Activated CD4-positive, alpha-beta memory T cell treated with anti-CD3 and anti-CD28 coated beads for 36 hours (primary cell): ENCODE results near the gene DYNLT1. TPM values are rescaled to one million over a fixed set of nuclear protein-coding genes. Genes with fewer than 3 reads are reported as not detected.
"Not testable (repeated sequence)": the region's sequence is repeated elsewhere in the genome, so short reads cannot be mapped to it uniquely, and the experiment has no call there.

Source experiments
- CTCF ChIA-PET: fragments of 350-600 bp; sonication (Branson Sonifier 250); formaldehyde crosslinking; loops from one replicate; lab custom pipeline; 2021; ENCODE audit warnings: antibody characterized with exemption, inconsistent platforms; lab: Charles Lee
- POLR2A ChIA-PET: fragments of 350-600 bp; sonication (Branson Sonifier 250); formaldehyde crosslinking; loops from one replicate; lab custom pipeline; 2021; ENCODE audit warnings: antibody characterized with exemption; lab: Charles Lee
- DNase-seq: peaks from one replicate; pipeline ENCODE4 v3.0.0-alpha.2; 2020
- H3K27ac Mint-ChIP-seq: one replicate; pipeline ENCODE4 v1.8.0; 2021; ENCODE audit warnings: mixed read lengths
- H3K27me3 Mint-ChIP-seq: one replicate; pipeline ENCODE4 v1.8.0; 2021; ENCODE audit warnings: mixed read lengths
- H3K36me3 Mint-ChIP-seq: one replicate; pipeline ENCODE4 v1.8.0; 2021; ENCODE audit warnings: mixed read lengths
- H3K4me1 Mint-ChIP-seq: one replicate; pipeline ENCODE4 v1.8.0; 2021; ENCODE audit warnings: low read depth, mixed read lengths
- H3K4me3 Mint-ChIP-seq: one replicate; pipeline ENCODE4 v1.8.0; 2021; ENCODE audit warnings: mild to moderate bottlenecking, mixed read lengths
- H3K9me3 Mint-ChIP-seq: one replicate; pipeline ENCODE4 v1.8.0; 2021; ENCODE audit warnings: mixed read lengths
- intact Hi-C: fragments of 100-400 bp; cut with micrococcal nuclease; formaldehyde crosslinking; loops from one replicate; pipeline ENCODE4 v1.15.1; 2023
- total RNA-seq, 2 experiments: library from RNA; stranded (reverse); gene quantifications; one replicate each; pipeline ENCODE4 v1.2.3, GENCODE V29; 2021

The DYNLT1 gene
- total RNA-seq, 2 experiments from 2014 or later = 117 to 120 TPM

- Mint-ChIP-seq H3K27me3 (no peaks in the 10 kb centered on the region), H3K36me3 (peaks cover 52% of the 10 kb centered on the region), H3K9me3 (no peaks in the 10 kb centered on the region), H3K4me1 (peaks cover 12% of the 10 kb centered on the region), H3K4me3 (no peak overlapping the region), H3K27ac (no peak overlapping the region)
- CTCF ChIA-PET = no interaction called here
- POLR2A ChIA-PET = interaction anchor here (1.0 kb wide), 1 partner anchor 15 kb away, joined by 3 read pairs; no protein-coding TSS in a partner anchor
- intact Hi-C loops = no loop called here
- no peak for DNase-seq
These were observed 30.0 kb upstream of the DYNLT1 start for GRCh38 chr6:158674342-158675131.

DNA sequence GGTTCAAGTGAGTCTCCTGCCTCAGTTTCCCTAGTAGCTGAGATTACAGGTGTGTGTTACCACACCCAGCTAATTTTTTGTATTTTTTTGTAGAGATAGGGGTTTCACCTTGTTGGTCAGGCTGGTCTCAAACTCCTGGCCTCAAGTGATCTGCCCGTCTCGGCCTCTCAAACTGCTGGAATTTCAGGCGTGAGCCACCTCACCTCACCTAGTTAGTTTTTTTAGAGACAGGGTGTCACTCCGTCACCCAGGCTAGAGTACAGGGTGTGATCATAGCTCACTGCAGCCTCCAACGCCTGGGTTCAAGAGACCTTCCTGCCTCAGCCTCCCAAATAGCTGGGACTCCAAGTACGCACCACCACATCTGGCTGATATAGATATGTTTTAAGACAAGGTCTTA is 28.2 kb upstream of the DYNLT1 start:
- Mint-ChIP-seq H3K4me1 (peaks cover 2% of the 10 kb centered on the region), H3K36me3 (peaks cover 52% of the 10 kb centered on the region), H3K9me3 (no peaks in the 10 kb centered on the region), H3K27me3 (no peaks in the 10 kb centered on the region), H3K4me3 (no peak overlapping the region), H3K27ac (no peak overlapping the region)
- ChIA-PET CTCF (interaction anchor here (0.7 to 2.6 kb wide), 2 partner anchors 19 to 67 kb away, joined by 3 to 9 read pairs; no protein-coding TSS in a partner anchor), POLR2A (interaction anchor here (0.6 kb wide), 1 partner anchor 39 kb away, joined by 3 read pairs; no protein-coding TSS in a partner anchor)
- intact Hi-C loops = no loop called here
- DNase-seq = no peak

GRCh38 chr6:158672119-158672518 is 27.6 kb upstream of the DYNLT1 start:
- DNase-seq, H3K27me3 Mint-ChIP-seq, H3K27ac Mint-ChIP-seq, H3K4me3 Mint-ChIP-seq, intact Hi-C loops, H3K9me3 Mint-ChIP-seq, POLR2A ChIA-PET, H3K4me1 Mint-ChIP-seq: not testable (repeated sequence)
- CTCF ChIA-PET = interaction anchor here (0.7 to 2.6 kb wide), 2 partner anchors 19 to 66 kb away, joined by 3 to 9 read pairs; no protein-coding TSS in a partner anchor
- H3K36me3 Mint-ChIP-seq = peaks cover 55% of the 10 kb centered on the region

DNA sequence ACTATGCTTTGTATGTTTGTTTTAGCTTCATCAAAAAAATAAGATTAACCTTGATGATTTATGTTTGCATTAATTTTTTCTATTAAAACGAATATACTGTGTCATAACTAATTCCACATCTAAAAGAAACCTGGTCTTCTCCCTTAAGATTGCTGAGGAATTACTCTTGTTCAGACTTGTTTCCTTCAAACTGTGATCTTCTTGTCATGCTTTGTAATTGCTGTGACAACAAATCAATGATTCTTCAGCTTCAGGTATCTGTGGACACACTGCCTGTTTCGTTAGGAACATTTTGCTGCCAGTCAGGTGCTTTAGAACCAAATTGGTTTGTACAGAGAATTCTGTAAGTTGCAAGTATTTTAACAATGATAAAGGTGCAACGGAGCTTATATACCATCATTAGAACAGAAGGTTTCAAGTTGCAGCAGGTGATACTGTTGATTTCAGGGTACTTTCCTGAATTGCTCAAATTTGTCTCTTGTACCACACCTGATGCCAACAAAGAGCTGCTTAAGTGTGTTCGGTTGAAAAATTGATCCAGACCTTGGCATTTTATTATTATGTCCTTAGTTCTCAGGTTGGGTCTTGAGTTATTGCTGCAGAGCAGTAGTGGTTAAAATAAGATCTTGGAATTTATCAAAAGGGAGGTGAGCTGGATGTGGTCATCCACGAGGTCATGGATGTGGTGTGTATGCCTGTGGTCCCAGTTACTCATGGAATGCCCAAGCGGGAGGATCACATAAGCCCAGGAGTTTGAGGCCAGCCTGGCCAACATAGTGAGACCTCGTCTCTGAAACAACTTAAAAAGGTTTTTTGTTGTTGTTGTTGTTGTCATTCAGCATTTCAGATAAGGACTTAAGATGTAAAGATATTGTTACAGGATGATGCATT is 24.8 kb upstream of the DYNLT1 start:
- H3K4me3 Mint-ChIP-seq = no peak overlapping the region
- peaks cover 64% of the 10 kb centered on the region for H3K36me3 Mint-ChIP-seq
- no peaks in the 10 kb centered on the region for H3K9me3 Mint-ChIP-seq
- intact Hi-C loops = no loop called here
- peaks cover 2% of the 10 kb centered on the region for H3K4me1 Mint-ChIP-seq
- ChIA-PET POLR2A (interaction anchor here (0.9 to 1.1 kb wide), 2 partner anchors 16 to 42 kb away, joined by 3 read pairs; no protein-coding TSS in a partner anchor), CTCF (no interaction called here)
- DNase-seq = no peak
- no peaks in the 10 kb centered on the region for H3K27me3 Mint-ChIP-seq
- no peak overlapping the region for H3K27ac Mint-ChIP-seq

GRCh38 chr6:158668707-158669103 is 24.2 kb upstream of the DYNLT1 start:
- no peak for DNase-seq
- Mint-ChIP-seq H3K9me3 (no peaks in the 10 kb centered on the region), H3K4me3 (no peak overlapping the region), H3K4me1 (peaks cover 2% of the 10 kb centered on the region), H3K36me3 (peaks cover 62% of the 10 kb centered on the region), H3K27me3 (no peaks in the 10 kb centered on the region), H3K27ac (no peak overlapping the region)
- intact Hi-C loops = no loop called here
- CTCF ChIA-PET = no interaction called here
- POLR2A ChIA-PET = interaction anchor here (0.9 to 1.1 kb wide), 2 partner anchors 15 to 42 kb away, joined by 3 read pairs; no protein-coding TSS in a partner anchor

- intact Hi-C loops = no loop called here
- Mint-ChIP-seq H3K4me1 (peaks cover 2% of the 10 kb centered on the region), H3K4me3 (no peak overlapping the region), H3K27ac (no peak overlapping the region), H3K9me3 (no peaks in the 10 kb centered on the region), H3K27me3 (no peaks in the 10 kb centered on the region), H3K36me3 (peaks cover 68% of the 10 kb centered on the region)
- DNase-seq = no peak
- ChIA-PET CTCF (interaction anchor here (1.7 kb wide), 1 partner anchor 24 kb away, joined by 8 read pairs; no protein-coding TSS in a partner anchor), POLR2A (no interaction called here)
These were observed 22.9 kb upstream of the DYNLT1 start for GRCh38 chr6:158667360-158667981.

DNA sequence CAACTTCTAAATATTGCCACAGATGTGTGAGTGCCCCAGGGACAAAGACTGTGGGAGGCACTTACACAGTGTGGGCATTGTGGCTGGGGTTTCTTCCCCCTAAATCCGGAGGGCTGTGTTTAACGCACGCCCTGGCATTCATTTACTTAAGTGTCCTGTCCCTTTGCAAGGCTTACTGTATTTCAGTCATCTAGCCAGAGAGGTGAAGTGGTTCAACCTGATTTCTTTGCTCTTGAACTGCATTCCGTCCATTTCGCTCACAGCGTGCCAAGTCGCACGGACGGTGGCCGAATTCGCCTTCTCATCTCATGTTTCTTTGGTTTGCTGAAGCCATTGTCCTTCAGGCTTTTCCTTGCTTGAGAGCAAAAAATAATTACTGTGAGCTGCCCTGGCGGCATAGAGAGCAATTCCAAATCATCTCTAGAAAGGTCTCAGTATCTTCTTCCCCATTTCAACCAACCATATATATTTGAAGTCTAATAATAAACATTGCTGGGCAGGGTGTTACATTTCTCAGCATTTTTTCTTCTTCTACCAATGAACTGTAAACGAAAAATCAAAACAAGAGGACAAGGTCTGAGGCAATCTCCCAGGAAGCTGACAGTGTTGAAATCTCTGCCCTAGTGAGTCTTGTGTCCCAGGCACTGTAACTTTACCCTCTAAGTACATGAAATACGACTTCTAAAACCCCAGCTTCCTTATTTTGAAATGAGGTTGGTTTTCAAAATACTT is 22.3 kb upstream of the DYNLT1 start:
- H3K9me3 Mint-ChIP-seq = no peaks in the 10 kb centered on the region
- peaks cover 75% of the 10 kb centered on the region for H3K36me3 Mint-ChIP-seq

GRCh38 chr6:158665332-158665731 is 20.8 kb upstream of the DYNLT1 start:
- peaks cover 79% of the 10 kb centered on the region for H3K36me3 Mint-ChIP-seq
- H3K27ac Mint-ChIP-seq = no peak overlapping the region
- no peak for DNase-seq
- no peak overlapping the region for H3K4me3 Mint-ChIP-seq
- H3K4me1 Mint-ChIP-seq = peaks cover 4% of the 10 kb centered on the region
- no peaks in the 10 kb centered on the region for H3K27me3 Mint-ChIP-seq
- ChIA-PET CTCF (no interaction called here), POLR2A (interaction anchor here (0.7 kb wide), 1 partner anchor 460 kb away, joined by 4 read pairs; no protein-coding TSS in a partner anchor)
- intact Hi-C loops = no loop called here
- H3K9me3 Mint-ChIP-seq = no peaks in the 10 kb centered on the region

More for the DNA sequence above, 22.3 kb upstream of the DYNLT1 start:
- Mint-ChIP-seq H3K27ac (no peak overlapping the region), H3K4me1 (peaks cover 2% of the 10 kb centered on the region), H3K4me3 (no peak overlapping the region), H3K27me3 (no peaks in the 10 kb centered on the region)
- ChIA-PET POLR2A (no interaction called here), CTCF (interaction anchor here (1.7 kb wide), 1 partner anchor 24 kb away, joined by 8 read pairs; no protein-coding TSS in a partner anchor)
- intact Hi-C loops = no loop called here
- DNase-seq = no peak

DNA sequence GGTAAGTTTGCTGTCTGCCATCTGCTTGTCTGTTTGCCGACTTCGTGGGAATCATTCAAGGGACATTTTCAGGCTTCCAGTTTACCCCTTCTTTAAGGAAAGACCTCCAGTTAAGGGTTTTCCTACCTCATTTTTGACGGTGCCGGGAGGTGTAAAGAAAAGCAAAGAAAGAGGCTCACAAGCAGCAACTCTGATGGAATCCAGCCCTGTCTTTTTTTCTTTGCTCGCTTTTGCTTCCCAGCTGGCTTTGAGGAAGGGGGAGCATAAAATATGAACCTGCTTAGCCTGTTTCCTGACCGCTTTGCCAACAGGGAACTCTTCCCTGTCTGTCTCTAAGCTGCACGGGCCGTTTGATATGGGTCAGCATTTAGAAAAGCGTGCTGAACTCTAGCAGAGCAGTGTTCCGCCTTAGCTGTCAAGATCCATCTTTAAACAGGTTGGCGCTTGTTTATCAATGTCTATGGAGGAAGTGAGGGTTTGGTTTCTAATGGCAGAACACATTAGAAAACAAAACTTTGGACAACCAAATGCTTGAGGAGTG is 19.2 kb upstream of the DYNLT1 start:
- Mint-ChIP-seq H3K4me1 (peaks cover 11% of the 10 kb centered on the region), H3K9me3 (no peaks in the 10 kb centered on the region), H3K27ac (no peak overlapping the region), H3K36me3 (peaks cover 76% of the 10 kb centered on the region), H3K27me3 (no peaks in the 10 kb centered on the region), H3K4me3 (no peak overlapping the region)
- intact Hi-C loops = no loop called here
- ChIA-PET CTCF (interaction anchor here (1.2 to 6.5 kb wide), 2 partner anchors 14 to 27 kb away, joined by 3 to 51 read pairs; partner anchors contain the start of gene SYTL3), POLR2A (no interaction called here)
- no peak for DNase-seq

- H3K9me3 Mint-ChIP-seq = no peaks in the 10 kb centered on the region
These were observed 18.5 kb upstream of the DYNLT1 start for GRCh38 chr6:158662954-158663624.

More at GRCh38 chr6:158662954-158663624, 18.5 kb upstream of the DYNLT1 start:
- Mint-ChIP-seq H3K36me3 (peaks cover 73% of the 10 kb centered on the region), H3K4me3 (no peak overlapping the region), H3K27ac (no peak overlapping the region), H3K27me3 (no peaks in the 10 kb centered on the region), H3K4me1 (peaks cover 12% of the 10 kb centered on the region)
- DNase-seq = no peak
- ChIA-PET CTCF (interaction anchor here (0.8 to 6.5 kb wide), 4 partner anchors 13 to 442 kb away, joined by 3 to 51 read pairs (median 4); partner anchors contain the start of gene SYTL3), POLR2A (no interaction called here)
- intact Hi-C loops = no loop called here
